Stimulated activated CD8-positive, alpha-beta memory T cell treated with anti-CD3 and anti-CD28 coated beads, Interleukin-4, amount 100 ng/mL, for 1 hour (primary cell): ENCODE measurements around the gene SHLD1.

ENCODE experiments used
- DNase-seq, 2 donors: peaks; one replicate each; pipeline ENCODE4 v3.0.0-alpha.2; 2020; ENCODE audit warnings: low read depth in 2 of 2, low spot score in 1 of 2

Gene SHLD1

DNA sequence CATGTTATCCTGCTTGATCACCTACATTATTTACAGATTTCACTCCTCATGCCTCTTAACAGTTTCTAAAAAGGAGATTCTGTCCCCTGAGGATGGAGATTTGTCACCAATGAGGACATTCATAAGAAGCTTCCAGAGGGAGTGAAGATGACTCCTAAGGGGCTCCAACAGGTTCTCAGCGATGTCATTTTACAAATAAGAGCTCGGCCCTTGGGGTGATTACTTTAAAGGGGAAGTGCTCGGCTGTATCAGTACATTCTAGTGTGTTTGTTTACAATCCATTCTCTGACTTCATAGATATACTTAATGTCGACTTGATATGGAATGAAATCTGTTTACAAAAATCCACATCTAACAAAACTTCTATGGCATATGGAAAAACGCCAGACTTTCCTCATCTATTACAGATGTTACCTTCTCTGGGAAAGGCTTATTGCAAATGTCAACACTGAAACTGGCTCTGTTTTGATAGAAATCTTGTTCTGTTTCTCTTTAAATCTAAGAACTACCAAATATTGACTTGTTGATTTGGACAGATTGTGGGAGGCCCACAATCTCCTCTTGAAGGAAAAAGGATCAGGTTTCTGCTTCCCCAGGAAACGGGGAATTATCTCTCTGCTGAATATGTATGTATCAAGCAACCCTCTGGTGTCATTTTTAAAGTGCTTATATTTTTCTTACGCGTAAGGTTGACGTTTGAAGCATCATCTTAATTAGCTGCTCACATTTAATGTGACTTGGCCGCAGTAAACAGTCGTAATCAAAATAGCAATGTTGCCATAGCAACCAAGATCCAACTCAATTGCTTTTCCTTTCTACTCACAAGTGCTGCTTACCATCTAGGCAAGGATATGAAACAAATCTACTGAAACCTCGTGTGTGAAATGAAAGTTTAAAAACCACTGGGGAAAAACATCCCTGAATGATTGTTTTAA is 95.7 kb downstream of the SHLD1 start:
- no peak for DNase-seq

DNA sequence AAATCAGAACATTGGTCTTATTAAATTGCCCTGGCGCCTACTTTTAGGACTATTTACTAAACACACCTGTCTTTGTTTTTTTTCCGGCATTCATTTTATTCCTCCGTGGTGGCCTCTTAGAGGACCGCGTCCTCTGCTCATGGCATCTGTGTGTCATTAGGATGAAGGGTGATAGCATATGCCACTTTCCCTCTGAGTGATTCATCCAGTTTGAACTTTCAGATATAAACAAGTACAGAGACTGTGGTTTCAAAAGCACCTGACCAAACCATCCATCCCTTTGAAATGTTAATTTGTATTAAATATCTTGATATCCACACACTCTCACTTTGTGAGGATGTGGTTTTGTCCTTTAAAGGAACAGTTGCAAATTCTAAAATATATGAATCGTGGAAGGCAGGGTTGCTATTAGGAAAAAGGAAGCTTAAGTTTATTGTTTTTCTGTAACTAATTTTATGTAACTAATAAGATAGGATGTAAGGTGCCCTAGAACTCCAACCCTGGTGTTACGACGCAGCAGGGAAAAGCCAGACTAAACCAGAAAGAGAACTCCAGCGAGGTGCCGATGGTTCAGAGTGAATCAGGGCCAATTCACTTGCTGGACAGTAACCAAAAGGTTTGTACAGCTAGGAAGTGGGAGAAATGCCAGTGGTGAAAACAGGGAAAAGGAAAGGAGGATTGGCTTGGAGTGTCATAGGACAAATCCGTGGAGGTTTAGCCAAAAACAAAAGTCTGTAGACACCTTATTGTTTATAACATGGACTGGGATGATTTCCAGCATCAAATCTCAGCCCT is 98.7 kb downstream of the SHLD1 start:
- no peak for DNase-seq

DNA sequence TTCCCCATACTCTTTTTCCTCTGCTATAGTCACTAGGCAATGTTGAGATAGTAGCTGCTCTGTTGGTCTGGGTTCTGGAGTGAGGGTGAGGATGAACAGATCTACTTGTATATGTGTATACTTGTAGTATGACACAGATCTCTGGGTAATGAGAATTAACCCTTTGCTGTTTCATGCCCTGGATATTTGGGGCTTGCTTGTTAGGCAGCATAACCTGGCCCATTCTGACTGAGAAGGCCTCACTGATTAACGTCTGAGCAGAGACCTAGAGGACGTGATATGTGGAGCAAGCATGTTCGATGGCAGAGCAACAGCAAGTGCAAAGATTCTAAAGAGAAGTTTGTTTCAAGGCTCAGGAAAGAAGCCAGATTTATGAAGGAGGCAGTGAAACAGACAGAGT is 105.7 kb downstream of the SHLD1 start:
- no peak for DNase-seq

DNA sequence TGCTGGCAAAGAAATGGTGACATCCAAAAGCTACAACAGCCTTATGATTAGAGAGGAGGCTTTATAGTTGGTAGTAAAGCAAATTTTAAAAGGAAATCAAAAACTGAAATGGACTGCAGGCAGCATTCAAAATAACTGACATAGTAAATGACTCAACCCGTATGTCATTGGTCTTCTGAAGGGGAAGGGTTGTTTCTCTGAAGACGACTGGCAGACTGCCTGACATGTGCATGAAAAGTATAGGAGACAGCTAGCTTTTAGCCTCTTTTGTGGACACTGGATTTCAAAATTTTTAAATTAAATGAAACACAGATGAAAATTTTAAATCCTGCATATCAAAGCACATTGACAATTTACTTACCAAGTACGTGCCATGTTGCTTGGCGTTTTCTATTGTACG is 109.4 kb downstream of the SHLD1 start:
- DNase-seq: no peak

DNA sequence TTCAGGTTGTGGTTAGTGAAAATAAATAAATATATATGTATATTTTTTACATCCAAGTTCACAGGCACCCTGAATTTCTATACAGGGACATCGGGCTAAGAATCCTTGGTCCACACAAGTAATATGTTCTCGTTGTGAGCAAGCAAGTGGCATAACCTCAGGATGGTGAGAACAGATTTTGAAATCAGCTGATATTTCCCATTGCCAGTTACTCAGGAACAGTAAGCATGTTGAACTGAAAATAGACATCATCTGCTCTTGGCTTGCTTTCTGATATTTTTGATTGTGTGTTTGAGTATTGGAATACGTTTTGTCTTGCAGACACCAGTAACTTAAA is 112.5 kb downstream of the SHLD1 start:
- DNase-seq: no peak

DNA sequence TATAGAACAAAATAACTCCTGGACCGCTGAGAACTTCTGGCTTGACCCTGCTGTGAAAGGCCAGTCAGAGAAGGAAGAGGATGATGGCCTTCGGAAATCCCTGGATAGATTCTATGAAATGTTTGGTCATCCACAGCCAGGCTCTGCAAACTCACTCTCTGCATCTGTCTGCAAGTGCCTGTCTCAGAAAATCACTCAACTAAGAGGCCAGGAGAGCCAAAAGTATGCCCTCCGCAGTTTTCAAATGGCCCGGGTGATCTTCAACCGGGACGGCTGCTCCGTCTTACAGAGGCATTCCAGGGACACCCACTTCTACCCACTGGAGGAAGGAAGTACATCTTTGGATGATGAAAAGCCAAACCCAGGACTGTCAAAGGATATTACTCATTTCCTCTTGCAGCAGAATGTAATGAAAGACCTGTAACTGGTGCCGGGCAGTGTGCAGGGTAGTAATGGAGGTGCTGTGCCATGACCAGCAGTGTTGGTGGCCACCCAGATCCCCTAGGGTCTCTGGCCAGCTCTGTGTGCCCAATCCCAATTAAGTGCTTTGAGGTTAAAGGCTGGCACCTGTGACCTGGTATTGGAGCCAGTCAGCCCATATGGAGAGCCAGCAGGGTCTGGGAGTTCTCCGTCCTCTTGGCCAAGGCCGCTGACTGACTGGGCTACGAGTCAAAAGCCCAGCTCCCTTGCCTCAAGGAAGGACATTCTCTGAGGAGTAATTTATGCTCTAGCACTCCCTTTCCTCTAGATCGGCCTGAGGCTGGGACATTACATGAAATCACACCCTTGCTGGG is 113.0 kb downstream of the SHLD1 start:
- no peak for DNase-seq

DNA sequence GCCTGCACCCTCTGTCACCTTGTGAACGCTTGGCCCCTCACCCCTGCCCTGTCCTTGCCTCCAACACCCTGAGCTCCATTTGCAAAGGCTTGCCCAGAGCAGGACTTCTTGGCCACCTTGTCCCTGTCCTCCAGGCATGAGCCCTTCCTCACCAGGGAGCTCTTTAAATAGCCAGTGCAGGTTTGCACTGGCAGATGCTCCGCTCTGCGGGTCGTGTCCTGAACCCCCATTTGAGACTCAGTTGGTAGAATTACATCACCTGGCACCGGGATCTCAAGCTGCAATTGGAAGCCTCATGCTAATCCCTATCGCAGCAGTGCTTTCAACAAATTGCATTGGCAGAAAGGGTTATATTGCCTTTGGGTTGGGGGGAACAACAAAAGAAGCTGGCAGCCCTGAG is 114.2 kb downstream of the SHLD1 start:
- DNase-seq: no peak

DNA sequence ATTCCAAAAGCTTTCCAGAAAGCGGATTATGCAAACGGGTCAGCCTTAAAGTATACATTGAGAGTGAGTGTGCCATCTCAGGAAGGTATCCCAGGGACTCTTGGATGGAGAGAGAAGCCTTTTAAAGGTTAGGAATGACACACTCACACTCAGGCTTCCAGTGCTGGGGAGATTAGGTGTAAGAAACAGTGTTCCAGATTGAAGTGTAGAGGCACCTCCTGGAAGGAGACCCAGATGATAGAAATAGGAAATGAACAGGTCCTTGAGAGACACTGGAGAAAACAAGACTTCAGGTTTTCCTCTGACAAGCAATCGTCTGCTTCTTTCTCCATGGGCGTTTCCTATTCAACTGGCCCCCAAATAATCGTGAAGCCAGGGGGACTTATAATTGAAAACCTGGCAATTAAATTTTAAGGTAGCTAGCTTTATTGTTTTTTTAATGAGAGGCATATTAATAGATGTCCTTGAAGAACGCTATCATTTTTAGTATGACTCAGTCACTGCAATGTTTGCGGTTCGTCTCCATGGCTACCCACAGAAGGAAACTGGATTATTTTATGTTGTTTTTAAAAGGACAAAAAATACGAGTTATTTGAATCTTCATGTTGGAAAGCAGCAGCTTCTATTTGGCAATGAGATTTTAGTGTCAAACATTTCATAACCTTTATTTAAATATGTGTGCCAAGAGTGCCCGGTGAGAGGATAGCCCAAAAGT is 114.8 kb downstream of the SHLD1 start:
- no peak for DNase-seq

DNA sequence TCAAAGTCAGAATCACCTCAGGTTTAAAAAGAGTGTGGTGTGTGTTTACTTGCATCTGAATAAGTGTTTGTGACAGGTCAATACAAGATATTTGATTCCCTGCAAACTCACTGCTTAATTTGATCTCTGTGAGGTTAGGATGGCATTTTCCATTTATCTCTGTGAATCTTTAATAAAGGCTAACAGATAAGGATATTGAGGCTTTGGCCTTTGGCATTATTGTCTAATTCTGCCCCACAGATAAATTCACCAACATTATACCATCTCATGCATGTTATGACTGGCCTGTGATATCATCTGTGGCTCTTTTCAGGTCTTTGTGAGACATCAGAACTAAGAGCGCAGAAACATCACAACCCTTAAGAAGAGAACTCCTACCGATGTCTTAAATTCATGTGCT is 115.4 kb downstream of the SHLD1 start:
- no peak for DNase-seq

DNA sequence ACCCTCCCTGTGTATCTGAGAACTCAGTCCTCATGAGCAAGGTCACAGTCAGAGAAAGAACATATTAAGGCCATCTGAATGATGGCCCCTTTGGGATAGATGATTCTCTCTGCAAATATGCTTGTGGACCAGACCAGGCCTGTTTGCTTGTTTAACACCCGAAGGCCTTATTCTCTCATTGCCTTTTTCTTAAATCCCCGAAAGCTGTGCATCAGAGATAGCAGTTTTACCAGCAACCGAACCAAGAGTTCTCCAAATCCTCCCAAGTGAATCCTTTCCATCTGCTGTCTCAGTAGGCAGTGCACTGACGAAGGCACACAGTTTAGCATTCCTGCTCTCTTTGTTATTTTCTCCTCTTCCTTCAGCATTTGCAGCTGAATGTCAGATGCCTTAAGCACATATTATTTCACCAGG is 120.4 kb downstream of the SHLD1 start:
- DNase-seq: no peak

DNA sequence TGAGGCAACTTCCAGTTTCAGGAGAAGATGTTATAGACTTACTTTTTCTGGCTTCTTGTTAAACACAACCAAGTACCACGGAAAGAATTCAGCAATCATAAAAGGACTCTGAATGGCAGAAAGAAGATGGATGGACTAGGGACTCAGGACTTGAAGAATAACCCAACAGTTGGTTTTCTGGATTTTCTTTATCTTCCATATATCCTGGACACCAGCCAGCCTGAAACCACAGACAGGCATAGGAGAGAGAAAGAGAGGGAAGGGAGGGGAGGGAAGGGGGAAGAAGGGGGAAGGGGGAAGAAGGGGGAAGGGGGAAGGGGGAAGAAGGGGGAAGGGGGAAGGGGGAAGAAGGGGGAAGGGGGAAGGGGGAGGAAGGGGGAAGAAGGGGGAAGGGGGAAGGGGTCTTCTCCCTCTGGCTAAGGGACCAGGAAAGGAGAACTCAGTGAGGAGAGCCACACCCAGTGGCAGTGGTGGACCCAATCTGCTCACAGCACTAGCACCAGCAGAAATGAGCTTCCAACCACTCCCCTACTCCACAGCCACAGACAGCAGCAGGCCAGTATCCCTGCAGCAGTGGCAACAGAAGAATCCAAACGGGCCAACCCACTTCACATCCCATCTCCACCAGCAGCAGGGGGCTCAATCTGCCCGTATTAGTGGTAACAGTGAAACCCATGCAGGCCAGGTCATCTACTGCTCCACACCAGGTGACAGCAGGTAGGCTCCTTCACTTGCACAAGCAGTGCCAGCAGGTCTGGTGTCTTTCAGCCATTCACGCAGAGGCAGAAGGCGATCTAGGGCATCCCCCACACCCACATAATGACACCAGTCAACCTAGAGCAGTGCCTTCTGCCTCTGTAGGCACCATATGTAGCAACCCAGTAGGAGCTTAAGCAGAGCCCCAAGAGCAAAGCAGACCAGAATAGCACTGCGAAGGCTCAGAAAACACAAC is 121.5 kb downstream of the SHLD1 start:
- DNase-seq: no peak

DNA sequence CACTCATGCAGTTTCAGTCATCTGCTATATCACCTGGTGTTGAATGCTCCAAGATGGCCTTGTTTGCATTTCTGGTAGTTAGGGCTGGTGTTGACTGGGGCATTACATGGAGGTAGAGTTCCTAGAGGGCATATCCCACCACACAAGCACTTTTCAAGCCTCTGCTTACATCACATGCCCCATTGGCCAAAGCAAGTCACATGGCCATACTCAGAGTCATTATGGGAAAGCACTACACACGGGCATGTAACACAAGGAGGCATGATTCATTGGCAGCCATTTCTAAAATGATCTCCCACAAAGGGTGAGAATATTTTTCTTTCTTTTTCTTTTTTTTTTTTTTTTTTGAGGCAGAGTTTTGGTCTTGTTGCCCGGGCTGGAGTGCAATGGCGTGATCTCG is 126.9 kb downstream of the SHLD1 start:
- no peak for DNase-seq

DNA sequence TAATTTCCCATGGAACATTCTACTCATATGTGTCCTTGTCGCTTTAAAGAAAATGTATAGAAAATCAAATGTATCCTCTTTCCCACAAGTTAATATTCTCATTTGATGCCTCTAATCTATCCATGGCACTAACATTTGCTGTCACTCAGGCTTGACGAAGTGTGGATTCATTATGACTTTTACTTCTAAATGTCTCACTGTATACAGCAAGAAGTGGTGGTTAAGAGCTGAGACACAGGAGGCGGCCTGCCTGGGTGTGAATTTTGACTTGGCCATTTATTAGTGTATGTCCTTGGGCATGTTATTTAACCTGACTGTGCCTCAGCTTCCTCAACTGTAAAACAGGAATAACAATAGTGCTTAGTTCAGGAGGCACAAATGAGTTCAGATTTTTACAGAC is 130.1 kb downstream of the SHLD1 start:
- no peak for DNase-seq

DNA sequence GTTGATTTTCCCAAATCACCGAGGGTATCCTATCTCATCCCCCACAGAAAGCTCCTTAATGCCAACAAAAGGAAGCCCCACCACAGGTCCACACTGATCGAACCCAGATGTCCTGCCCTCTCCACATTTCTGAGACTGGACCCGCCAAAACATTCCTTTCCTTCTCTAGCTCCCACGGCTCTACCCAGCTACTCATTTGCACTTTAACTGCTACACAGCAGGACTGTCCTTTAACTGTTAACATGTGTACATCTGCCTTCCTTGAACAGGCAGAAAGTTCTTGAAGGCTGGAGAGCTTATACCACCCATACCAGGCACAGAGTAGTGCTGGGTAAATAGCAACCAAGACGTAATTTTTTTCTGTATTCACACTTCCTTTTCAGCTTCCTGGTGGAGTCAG is 131.5 kb downstream of the SHLD1 start:
- no peak for DNase-seq

DNA sequence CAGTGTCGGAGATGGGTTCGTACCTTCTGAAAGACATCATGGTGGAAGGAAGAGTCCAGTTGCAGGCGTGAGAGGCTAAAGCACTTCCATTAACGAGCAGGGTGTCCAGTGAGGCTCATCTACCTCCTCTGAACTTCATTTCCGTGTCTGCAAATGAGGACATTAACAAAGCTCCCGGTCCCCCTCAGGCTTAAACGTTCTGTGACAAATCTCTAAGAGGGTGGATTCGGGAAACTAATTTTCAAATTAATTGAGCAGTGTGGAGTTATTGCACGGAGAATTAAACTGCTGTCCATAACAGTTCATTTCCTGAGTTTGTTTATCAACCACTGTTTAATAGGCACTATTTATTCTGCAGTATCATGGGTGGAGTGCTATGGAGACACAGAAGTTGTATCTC is 132.0 kb downstream of the SHLD1 start:
- DNase-seq: no peak

DNA sequence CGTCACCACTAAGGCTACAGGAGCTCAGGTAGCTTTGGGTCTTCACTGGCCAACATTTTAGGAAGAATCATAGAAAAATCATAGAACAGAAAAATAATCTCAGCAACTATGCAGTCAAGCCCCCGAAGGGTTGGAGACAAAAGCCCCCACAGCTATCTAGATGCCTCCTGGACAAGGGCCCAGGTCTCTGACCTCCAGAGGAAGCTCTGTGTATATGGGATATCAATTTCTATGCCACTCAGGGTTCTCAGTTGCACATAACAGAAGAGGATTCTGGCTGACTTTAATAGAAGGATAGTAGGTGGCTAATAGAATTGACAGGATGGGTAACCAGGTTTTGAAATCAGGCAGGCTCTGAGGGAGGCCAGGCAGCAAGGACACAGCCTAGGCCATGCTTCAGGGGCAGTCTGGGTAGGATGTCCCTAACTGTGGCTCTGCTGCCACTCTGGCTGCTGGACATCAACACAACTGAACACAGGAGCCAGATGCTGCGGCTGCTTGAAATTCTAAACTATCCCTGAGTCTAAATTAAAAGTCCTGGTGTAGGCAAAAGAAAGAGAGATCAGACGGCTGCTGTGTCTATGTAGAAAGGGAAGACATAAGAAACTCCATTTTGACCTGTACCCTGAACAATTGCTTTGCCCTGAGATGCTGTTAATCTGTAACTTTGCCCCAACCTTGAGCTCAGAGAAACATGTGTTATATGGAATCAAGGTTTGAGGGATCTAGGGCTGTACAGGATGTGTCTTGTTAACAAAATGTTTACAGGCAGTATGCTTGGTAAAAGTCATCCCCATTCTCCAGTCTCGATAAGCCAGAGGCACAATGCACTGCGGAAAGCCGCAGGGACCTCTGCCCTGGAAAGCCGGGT is 134.5 kb downstream of the SHLD1 start:
- DNase-seq: no peak

DNA sequence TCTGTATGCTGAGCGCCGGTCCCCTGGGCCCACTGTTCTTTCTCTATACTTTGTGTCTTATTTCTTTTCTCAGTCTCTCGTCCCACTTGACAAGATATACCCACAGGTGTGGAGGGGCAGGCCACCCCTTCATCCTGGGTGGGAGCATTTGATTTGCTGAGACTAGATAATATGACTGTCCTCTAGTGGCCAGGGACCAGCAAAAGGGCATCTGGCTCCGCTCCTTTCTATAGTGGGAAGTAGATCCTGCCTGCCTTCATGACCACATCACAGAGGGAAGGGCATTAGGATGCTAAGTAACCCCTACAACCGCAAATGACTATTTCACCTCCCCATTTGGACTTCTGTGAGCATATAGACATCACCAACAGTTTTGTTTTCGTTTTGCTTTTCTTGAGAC is 135.7 kb downstream of the SHLD1 start:
- no peak for DNase-seq

DNA sequence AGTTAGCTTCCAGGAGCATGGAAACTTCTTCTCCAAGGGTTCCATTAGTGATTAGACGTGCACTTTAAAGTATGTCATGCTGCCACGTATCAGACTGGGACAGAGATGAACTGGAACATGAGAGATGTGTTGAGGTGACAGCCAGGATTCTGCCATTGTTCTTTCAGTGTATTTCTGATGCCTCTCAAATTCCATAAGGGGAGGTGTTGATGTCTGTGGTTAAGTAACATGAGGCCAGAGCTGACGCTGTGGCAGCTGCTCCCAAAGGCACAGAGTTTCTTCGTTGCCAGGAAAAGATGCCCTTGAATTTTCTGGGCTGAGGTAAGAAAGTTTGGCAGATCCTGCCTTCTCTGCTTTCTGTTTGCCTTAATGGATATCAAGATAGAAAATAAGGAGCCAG is 136.6 kb downstream of the SHLD1 start:
- DNase-seq: no peak

DNA sequence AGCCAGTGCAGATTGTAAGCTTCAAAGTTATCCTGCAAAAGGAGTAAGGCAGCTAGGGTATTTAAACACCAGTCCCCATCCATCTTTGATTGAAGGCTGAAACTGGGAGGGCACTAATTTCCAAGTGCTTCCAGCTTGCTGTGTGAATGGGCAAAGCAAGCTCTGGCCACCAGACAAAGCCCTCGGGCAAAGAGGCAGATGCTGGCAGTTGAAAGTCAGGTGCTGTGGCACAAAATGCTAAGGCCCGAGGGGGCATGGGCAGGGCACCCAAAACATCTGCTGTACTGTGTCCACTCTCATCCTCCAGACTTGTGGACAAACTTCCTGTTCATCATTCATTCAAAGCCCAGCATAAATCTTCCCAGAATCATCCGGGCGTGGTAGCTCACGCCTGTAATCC is 137.2 kb downstream of the SHLD1 start:
- DNase-seq: no peak
